Breast epithelium (tissue), 3 donors: ENCODE measurements around the gene HSPB2.

Experiments
- POLR2A ChIP-seq: fragments of 450-650 bp; IDR thresholded peaks from one replicate; pipeline ENCODE4 v1.6.1; 2016; ENCODE audit warnings: antibody characterized with exemption, mild to moderate bottlenecking, moderate library complexity
- TF ChIP-seq, protein P1 (sequence below), 3 donors: fragments of 450-650 bp; IDR thresholded peaks; one replicate each; pipeline ENCODE4 v1.5.1; 2016 to 2017; ENCODE audit warnings: antibody characterized with exemption in 3 of 3, mild to moderate bottlenecking in 3 of 3, moderate library complexity in 3 of 3

DNA sequence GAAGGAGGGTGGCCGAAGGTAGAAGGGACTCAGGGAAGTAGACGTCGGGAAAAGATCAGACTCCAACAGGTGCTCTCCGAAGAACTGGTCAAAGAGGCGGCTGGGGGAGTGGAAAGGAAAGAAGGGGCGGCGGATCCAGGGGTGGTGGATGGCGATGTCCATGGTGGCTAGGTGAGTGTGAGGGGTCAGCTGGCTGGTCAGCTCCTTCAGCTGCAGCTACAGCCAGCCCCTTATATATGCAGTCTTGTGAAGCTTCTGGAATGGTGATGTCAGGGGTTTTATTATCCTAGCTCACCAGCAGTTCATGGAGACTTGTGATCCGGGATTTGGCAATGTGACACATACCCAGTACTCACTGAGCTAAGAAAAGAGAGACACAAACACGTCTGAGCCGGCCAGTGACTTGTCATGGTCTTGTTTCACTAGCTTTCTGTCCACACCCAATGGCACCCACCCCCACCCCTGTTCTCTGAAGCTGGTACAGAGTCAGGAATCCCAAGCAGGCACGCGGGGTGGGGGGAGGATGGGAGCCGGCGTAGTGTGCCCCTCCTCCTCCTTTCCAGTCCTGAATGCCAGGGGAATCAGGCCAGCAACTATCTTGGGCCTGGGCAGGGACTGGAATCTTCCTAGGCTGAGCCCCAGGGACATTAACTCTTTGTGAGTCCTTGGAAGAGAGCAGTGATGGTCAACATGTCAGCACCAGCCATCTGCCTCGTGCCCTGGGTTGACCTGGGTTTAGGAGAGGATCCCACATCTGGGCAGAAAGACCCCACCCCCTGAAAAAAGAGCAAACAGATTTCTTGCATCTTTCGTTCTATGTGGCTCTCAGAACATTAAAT lies 752 bp upstream of the HSPB2 start, which contains the start of gene CRYAB:
- TF ChIP-seq, protein P1, sequence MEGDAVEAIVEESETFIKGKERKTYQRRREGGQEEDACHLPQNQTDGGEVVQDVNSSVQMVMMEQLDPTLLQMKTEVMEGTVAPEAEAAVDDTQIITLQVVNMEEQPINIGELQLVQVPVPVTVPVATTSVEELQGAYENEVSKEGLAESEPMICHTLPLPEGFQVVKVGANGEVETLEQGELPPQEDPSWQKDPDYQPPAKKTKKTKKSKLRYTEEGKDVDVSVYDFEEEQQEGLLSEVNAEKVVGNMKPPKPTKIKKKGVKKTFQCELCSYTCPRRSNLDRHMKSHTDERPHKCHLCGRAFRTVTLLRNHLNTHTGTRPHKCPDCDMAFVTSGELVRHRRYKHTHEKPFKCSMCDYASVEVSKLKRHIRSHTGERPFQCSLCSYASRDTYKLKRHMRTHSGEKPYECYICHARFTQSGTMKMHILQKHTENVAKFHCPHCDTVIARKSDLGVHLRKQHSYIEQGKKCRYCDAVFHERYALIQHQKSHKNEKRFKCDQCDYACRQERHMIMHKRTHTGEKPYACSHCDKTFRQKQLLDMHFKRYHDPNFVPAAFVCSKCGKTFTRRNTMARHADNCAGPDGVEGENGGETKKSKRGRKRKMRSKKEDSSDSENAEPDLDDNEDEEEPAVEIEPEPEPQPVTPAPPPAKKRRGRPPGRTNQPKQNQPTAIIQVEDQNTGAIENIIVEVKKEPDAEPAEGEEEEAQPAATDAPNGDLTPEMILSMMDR (IDR thresholded peaks at IDR 0.05), result no peak
- no peak for TF ChIP-seq POLR2A
